Measurements from ENCODE around the gene MMP27.

Gene MMP27

GRCh38 chr11:102703826-102704493, 1.6 kb downstream of the MMP27 start:
- no peak for DNase-seq

GRCh38 chr11:102695201-102695600, 10.4 kb downstream of the MMP27 start:
- no peak for DNase-seq

GRCh38 chr11:102685754-102686153, 19.8 kb downstream of the MMP27 start:
- DNase-seq: no peak

GRCh38 chr11:102685338-102685737, 20.2 kb downstream of the MMP27 start:
- no peak for DNase-seq

GRCh38 chr11:102683277-102683676, 22.3 kb downstream of the MMP27 start:
- DNase-seq: no peak

- DNase-seq: no peak
These were observed 24.6 kb downstream of the MMP27 start for GRCh38 chr11:102680945-102681344.

- no peak for DNase-seq
These were observed 27.5 kb downstream of the MMP27 start for GRCh38 chr11:102678022-102678421.

GRCh38 chr11:102676084-102676483, 29.5 kb downstream of the MMP27 start:
- DNase-seq: no peak

GRCh38 chr11:102669664-102670063, 35.9 kb downstream of the MMP27 start:
- no peak for DNase-seq

- peak; percentile 34 for DNase-seq
These were observed 39.1 kb downstream of the MMP27 start for GRCh38 chr11:102666331-102666957.

- no peak for DNase-seq
These were observed 41.4 kb downstream of the MMP27 start for GRCh38 chr11:102664001-102664752.

- no peak for DNase-seq
These were observed 43.0 kb downstream of the MMP27 start for GRCh38 chr11:102662607-102663006.

GRCh38 chr11:102661040-102661439, 44.5 kb downstream of the MMP27 start:
- DNase-seq: no peak

- no peak for DNase-seq
These were observed 49.0 kb downstream of the MMP27 start for GRCh38 chr11:102656528-102656927.

- no peak for DNase-seq
These were observed 50.0 kb downstream of the MMP27 start for GRCh38 chr11:102655547-102655946.

- no peak for DNase-seq
These were observed 50.8 kb downstream of the MMP27 start for GRCh38 chr11:102654761-102655160.

- no peak for DNase-seq
These were observed 51.8 kb downstream of the MMP27 start for GRCh38 chr11:102653744-102654291.

GRCh38 chr11:102647430-102647829, 58.1 kb downstream of the MMP27 start:
- no peak for DNase-seq

- no peak for DNase-seq
These were observed 61.6 kb downstream of the MMP27 start for GRCh38 chr11:102643941-102644340.

Measured in retina (tissue), 1 donor.